GM21381 (cell line): ENCODE results near the gene GNPDA1.

ENCODE experiments used
- ATAC-seq: cut with Tn5 transposase; IDR thresholded peaks from one replicate; pipeline ENCODE4 v1.9.1; 2021; ENCODE audit warnings: mild to moderate bottlenecking, moderate library complexity; ENCODE audit not compliant: unreplicated experiment

The GNPDA1 gene

DNA sequence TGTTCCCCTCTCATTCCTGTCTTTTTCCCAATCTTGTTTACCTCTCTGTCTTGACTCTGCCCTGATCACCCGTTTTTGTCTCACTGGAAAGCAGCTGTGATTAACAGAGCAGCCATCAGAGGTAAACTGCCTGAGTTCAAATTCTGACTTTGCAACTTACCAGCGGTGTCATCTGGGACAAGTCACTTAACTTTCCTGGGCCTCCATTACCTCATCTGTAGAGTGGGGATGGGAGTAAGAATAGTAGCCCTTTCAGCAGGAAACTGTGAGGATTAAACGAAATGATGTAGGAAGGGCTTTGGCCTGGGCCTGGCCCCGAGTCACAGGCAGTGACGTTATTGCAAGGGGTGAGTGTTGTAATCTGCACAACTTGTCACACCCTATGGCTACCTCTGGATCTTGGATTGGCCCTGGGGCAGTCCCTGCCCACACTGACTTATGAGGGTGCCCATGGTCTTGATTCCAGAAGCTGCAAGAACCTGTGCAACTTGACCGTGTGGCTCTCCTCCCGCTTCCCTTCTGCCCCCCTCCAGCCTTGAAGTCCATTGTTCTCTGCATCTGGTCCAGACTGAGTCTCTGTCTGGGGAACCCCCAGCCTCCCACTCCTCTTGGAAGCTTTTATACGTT lies 54.2 kb downstream of the GNPDA1 start:
- ATAC-seq: no peak

DNA sequence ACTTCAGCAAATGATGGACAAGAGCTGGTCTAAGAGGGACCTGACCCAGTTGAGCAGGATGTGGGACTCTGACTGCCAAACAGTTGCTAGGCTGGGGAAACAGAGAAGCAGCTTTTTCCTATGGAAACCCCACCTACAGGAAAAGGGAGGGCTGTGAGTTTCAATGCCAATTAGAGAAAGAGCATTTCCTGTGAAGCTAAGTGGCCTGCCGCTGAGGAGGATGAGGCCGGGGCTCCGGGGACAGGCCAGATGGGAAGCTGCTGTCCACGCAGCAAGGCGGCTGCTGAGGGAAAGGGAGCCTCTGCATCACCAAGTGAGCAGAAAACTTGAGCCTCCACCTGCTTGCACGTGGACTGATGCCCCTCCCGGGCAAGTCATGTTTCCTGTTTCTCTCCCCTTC lies 54.7 kb downstream of the GNPDA1 start, which contains the start of gene PCDH12:
Gene PCDH12, minus strand, starts transcription at position 90 of the 400 bp plus-strand sequence. CDS start 351 bp downstream, outside the sequence.
- no peak for ATAC-seq

DNA sequence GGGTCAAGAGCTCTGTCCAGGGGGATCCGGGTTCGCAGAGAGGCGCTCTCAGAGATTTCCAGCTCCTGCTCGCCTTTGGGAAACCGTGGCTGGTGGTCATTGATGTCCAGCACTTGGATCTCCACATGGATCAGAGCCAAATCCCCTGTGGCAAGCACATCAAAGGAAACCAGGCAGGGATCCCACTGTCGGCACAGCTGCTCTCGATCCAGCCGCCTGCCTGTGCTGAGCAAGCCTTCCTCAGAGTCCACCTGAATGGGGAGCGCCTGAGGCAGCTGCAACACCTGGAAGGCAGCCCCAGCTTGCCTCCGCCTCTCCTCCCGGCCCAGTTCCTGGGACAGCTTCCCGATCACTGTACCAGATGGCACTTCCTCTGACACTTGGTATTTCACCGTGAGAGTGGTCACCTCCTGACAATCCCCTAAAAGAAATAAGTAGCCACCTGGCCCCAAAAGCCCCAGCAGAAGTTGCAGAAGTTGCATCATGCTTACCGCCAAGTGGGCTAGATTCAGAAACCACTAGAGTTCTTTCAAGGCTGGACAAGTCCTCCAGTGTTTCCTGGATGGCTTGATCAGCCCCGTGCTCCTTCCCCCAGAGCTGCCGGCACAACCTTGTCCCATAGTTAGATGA lies 55.3 kb downstream of the GNPDA1 start:
- ATAC-seq: no peak

DNA sequence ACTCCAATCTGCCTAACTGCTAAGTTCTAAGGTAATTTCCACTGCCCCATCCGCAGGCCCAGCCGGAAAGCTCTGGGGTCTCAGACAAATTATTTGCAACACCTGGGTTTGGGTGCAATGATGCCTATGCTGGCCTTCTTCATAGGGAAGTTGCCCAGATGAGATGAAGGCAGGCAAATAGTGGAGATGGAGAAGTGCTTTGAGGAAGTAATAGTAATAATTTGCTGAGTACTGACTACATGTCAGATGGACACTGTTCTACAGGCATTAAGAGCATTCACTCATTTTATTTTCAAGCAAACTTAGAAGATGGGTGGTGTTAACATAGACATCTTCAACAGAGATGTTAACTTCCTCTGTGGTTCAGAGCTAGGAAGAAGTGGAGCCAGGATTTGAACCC lies 58.6 kb downstream of the GNPDA1 start:
- no peak for ATAC-seq

DNA sequence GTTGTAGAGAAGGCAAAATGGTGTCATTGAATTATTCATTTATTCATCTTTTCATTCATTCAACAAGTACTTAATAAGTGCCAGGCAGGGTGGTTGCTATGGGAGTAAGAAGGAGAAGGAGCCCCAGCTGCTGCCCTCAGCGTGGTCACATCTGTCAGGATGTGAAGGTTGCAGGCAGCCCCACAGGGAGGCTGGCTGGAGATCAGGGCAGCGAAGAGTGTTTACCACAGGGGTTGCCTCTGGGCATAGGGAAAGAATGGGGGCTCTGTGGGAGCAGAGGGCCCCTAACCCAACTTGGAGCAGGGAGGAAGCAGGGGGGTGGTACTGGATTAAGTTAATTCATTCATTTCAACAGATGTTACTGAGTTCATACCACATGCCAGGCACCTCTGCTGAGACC lies 60.8 kb downstream of the GNPDA1 start:
- no peak for ATAC-seq

DNA sequence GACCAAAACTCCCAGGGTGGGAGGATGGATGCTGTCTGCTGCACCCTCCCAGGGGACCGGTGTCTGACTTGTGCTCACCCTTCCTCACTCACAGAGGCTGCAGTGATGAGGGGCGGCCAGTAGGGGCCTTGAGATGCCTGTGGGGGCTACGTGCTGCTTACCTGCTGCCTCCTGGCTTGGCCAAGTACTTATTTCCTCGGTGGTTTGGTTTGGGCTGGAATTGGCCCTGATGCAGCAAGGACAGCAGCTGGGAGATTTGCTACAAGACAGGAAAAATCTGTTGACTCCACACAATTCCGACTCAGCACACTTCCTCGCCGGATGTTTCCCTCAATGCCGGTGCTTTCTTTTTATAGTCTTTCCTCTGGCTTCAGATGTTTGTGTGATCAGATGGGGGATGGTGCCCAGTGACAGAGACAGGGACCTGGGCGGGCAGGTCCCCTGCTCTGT lies 61.5 kb downstream of the GNPDA1 start:
- peak; percentile 64 for ATAC-seq
